Stimulated activated CD4-positive, alpha-beta T cell treated with anti-CD3 and anti-CD28 coated beads, Interleukin-12 subunit alpha, Interleukin-12 subunit beta, amount 100 ng/mL, for 48 hours (primary cell): Measurements from ENCODE around the gene ARMH2.

Experiments used
- DNase-seq, 3 donors: peaks; one replicate each; pipeline ENCODE4 v3.0.0-alpha.2; 2020; ENCODE audit warnings: low read depth in 2 of 3, low spot score in 1 of 3

The ARMH2 gene

DNA sequence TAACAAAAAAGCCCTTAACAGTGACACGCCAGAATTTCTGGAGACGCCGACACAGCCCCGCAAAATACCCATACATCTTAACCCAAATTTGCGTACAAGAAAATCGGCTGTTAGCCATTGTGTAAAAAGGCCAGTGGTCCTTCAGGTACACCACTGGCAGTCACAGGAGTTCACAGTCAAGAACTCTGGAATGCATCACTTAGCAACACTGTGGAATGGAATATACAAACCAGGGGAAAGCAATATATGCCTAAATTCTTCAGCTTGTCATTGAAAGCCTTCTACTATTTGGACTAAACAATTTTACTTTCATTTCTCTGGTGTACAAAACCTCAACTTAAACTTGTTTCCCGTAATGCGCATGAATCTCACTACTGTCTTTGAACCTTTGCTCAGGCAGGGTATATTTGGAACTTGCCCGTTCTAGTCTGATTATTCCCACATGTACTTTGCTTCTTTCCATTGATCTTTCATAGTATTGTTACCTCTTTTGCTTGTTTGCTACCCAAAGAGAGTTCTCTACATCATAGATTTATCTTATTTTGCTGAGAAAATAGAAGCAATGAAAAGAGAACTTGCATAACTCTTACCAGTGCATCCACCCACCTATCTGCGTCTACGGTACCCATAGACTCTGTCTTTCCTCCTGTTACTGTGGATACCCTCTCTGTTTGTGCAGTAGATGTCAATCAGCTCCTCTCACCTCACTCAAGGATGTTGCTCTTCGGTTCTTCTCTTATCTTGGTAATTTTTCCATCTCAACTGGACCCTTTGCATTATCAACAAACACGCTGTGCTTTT, at the start of gene ARMH2:
Gene ARMH2, minus strand, starts transcription at position 178 of the 801 bp plus-strand sequence. Its CDS starts 60 bp downstream, at position 118.
- DNase-seq, result no peak

DNA sequence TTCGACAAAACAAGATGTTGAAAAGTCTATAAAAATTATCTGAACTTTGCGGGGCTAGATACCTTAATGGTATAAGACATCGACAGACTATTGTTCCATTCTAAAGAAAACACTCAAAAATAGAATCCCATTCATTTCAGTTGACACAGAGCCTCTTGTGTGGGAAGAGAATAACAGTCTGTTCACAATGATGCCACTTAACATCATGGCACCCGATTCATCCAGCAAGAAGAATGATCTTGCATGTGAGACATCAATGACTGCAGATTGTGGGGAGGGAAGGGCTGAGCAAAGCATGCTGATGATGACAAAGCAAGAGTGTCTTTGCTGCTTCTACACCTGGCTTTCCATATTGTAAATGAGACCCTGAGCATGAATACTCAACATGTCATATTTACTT, 49.7 kb upstream of the ARMH2 start:
- no peak for DNase-seq

DNA sequence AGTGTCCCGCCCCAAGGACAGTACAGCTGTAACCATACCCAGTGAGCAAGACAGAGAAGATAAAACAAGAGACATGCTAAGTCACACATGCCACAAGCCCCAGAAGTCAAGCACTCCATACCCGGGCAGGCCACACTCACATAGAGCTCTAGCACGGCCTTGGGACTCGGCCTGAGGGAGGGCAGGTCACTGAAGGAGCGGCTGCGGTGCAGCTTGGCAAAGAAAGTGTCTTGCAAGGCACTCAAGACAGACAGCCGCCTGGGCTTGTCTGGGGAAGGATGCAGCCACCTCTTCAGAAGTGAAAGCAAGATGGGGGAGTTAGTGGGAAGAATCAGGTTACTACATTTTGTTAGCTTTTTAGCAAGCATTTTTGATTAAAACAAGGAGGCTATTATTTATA, 48.7 kb upstream of the ARMH2 start:
- DNase-seq, result no peak

DNA sequence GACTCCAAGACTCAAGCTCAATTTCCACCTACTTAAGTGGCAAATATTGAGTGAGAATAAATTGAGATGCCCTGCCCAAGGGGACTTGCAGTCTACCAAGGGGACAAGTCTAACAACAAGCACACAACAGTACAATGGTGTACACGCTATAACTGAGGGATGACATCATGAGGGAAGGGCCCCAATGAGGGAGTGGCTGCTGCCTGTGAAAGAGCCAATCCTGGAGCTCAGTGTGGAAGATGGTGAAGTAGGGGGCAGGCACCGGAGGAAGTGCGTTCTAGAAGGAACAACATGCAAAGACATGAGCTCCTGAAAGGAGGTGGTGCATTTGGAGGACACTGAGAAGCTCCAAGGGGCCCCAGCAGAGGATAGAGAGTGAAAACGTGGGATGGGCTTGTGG, 46.9 kb upstream of the ARMH2 start:
- DNase-seq, result no peak

DNA sequence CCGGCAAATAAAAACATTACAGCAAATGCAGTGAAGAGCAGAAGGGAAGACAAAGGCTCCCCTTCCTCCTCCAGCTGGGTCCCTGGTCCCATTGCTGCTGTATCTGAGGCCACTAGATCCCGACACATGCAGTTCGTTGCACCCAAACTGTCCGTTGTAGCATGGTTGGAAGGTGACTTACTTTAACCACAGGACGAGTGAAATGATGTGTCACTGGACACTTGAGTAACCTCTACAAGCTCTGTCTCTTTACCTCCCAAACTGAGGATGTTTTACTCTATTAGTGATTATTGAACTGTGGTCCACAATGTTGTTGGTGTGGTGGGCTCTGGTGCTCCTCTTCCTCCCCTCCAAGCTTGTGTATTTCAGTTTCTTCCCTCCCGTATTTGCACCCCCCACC, 46.2 kb upstream of the ARMH2 start:
- no peak for DNase-seq

DNA sequence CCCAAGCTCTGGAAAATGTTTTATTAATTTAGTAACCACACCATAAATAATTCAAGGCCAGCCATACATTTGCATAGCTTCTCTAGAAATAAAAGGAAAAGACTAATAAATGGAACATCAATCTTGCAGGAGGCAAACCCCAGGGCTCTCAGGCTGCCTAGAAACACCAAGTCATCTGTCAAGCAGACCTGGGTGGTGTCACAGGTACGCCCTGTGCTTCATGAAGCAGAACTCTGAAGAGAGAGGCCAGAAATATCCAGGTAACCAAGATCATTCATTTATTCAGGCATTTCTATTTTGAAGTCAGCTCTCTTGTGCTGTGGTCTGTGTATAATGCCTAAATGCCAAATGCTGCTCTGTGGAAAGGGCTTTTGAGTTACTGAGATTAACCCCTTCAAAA, 45.3 kb upstream of the ARMH2 start:
- DNase-seq, result no peak

DNA sequence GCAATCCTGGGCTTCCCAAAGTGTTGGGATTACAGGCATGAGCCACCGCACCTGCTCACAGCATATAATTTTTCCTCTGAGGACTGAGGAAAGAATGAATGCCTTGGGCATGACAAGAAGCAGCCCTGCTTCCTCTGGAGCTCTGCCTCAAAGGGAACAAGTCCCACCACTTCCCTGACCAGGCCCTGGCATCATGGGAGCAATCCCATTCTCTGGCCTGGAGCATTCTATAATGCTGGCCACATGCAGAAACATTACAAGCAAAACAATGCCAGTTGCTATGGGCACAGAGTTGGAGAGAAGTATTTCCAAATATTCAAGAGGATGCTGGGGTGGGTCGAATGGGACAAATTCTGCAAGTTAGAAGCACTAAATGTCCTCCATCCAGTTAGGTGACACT, 41.5 kb upstream of the ARMH2 start:
- no peak for DNase-seq

DNA sequence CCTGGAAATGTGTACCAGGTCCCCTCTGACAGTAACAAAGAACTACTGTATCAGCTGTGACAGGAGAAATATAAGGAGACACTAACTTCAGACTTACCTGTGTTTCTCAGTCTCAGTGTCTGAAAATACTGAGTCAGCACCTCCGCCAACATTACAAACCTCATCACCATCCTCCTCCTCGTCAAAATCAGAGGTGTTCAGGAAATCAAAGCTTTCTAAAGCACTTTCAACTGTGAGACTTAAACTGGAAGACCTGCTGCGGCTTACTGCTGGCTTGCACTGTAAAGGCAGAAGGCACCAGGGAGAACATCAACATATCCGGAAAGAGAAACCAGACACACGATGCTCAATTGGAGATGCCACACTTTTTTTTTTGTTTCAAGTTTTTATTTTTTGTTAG, 40.3 kb upstream of the ARMH2 start:
- DNase-seq, result no peak

DNA sequence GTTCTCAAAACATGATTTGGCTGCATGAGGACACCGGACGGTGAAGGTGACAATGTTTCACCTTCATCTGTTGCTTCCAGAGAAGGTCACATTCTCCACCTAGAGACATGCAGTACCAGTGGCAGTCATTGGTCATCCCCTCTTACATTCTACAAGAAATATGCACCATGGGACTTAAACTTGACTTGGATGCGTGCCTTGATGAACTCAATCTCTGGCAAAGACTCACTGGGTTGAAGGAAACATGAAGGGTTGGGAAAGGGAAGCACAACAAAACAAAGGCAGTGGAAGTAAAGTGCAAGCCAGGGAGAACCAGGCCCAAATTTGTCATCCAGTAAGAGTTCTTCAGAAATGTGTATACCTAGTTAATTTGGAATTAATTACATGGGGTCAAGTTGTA, 39.4 kb upstream of the ARMH2 start:
- DNase-seq, result no peak

DNA sequence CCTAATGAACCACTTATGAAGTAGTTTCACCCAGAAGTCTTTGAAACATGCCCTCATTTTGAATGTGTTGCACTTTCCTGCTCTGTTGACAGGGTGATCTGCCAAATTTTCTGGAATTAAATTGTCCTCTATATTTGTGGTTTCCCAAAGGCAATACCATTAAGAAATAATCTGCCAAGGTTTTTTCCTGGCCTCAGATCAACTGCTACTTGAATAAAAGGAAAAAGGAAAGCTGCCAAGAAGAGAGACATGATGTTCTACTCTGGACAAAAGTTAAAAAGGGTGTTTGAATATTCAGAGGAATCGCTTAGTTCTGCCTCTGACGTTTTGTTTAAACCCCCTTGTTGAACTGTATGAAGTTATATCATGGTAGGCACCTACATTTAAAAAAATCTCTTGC, 37.4 kb upstream of the ARMH2 start:
- no peak for DNase-seq

DNA sequence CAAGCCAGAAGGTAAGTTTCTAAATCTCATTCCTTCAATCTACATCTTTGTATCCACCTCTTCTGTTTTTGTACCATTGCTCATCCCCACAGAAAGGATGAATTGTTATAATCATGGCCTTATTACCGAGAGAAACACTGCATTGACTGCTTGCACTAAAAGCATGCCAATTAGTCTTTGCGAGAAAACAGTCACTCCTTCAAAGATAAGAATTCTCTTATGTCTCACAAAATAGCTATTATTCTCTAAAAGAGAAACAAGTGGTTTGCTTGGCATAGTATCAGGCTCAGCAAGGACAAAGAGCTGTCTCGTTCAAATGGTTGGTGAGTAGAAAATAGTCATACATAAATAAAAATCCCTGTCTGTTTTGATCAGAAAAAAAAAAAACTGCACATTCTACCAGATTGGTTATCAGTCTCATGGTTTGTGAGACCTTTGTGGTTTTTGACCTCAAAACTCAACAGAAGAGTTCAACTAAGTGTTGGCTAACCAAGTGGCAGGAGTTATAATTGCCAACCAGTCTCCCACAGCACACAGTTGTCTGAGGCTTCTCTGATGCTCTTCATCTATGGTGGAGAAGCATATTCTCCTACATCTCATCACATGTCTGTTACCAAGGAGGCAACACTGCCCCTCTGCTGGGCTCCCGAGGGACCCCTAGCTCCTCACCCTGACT, 35.1 kb upstream of the ARMH2 start:
- no peak for DNase-seq

DNA sequence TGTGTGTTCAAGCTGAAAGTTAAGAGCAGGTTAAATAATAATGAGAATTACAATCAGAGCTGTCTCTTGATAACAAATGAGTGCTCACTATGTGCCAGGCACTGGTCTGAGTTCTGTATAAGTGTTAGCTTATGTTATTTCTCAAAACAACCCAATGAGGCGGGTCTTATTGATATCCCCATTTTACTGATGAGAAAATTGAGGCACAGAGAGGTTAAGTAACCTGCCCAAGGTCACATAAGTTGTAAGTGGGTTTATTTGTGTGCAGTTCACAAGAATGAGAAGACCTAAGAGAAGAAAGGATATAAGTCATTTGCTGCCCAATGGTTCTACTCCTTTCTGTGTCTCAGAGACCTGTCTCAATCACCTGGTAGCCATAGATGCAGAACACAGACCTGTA, 34.1 kb upstream of the ARMH2 start:
- no peak for DNase-seq

DNA sequence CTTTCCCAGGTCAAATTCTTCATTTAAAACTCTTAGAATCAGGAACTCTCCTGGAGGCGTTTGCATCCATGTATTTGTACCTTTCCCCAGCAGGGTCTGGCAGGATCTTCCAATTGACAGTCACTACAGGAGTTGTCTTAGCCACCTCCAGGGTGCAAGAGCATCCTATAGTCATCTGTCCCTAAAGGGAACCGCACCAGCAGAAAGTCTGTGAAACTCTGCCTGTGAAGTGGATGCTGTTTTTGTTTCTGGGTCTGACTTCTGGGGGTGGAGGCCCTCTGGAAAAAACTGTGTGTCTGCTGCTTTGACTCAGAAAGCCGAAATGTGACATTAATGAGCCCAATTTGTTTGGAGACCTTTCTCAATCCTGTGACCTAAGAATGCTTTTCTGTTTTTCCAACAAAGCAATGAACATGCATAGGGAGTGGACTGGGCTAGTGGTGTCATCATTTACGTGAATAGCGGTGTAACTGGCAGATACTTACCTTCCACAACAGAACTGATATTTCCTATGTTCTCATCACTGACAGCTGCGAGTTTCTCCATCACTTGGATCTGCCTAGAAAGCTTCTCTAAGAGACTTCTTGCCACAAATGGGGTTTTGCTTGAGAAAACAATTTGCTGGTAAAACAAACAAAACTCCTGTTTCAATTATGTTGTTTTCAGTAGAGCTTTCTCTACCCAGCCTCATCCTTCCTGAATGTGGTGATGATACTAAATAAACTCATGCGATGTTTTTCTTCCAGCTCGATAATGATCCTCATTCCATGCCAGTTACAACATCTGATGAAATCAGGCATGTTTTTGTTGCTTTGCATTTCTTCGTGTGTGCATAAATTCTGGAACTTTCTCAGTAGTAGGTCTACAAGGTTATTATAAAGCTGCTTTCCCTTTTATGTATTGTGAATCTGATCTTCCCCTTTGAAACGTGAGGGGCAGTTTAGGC, 33.3 kb upstream of the ARMH2 start:
- peak in 1 of 3 donors; percentile 15 for DNase-seq

DNA sequence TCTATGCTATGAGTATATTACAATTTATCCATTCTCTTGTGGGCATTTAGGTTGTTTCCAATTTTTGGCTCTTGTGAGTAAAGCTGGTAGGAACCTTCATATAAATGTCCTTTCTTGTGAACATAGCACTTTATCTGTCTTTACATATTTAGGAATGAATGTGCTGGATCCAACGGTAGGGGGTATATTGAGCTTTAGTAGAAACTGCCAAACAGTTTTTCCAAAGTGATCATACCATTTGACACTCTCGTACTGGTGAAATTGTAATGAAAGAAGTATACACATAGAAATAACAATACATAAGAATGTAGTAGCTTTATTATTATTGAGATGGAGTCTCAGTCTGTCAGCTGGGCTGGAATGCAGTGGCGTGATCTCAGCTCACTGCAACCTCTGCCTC, 30.9 kb upstream of the ARMH2 start:
- DNase-seq, result no peak

DNA sequence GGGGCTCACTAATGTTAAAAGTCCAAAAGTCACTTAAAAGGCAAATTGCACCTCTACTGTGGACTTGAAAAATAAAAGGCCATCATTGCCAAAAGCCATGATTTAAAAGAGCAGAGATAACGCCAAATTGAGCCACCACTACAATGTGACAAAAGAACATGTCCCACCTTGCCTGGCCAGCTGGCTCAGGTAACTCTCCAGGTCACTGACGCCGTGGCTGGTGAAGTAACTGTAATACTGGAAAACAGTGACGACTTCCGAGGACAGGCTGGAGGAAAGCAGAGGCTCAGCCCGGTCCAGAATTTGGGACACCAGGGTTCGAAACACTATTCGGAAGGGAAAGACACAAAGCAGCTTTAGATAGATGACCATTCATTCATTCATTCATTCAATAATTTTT, 29.3 kb upstream of the ARMH2 start:
- DNase-seq, result no peak

DNA sequence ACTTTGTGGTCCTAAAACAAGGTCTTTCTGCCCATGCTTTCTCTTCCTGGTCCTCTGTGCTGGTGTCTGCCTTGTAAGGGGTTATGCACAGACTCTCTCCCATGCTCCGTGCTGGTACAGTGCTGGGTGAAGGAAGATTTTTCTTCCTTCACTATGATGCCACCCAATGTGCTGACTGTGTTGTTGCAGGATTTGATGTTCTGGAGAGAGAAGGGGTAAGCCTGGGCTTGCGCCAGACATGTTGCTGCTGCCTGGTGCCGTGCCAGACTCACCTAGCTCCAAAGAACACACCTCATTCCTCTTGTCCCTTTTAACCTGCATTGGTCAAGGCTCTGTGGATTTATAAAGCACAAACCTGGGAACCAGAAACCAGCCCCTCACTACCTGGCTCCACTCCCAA, 28.4 kb upstream of the ARMH2 start:
- DNase-seq, result no peak

DNA sequence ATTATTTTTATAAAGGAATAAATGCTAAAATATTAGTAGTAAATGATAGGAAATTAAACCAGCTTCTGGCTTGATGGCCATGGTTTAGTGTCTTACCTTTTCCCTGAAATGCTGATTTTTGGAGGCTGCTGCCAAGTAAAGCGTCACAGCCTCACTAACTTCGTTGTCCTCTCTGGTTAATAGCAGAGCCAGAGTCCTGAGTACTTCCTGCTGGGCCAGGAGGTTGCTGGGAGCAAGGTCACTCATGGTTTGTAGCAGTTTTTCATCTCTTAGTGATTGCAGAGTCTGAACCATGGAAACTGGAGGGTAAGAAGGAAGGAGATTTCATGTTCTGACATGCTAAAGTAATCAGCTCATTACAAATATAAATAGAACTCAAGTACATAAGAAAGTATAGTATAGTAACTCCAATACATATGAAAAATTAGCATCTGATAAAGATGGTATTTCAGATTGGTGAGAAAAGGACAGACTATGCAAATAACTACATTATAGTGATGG, 26.5 kb upstream of the ARMH2 start:
- DNase-seq, result no peak

DNA sequence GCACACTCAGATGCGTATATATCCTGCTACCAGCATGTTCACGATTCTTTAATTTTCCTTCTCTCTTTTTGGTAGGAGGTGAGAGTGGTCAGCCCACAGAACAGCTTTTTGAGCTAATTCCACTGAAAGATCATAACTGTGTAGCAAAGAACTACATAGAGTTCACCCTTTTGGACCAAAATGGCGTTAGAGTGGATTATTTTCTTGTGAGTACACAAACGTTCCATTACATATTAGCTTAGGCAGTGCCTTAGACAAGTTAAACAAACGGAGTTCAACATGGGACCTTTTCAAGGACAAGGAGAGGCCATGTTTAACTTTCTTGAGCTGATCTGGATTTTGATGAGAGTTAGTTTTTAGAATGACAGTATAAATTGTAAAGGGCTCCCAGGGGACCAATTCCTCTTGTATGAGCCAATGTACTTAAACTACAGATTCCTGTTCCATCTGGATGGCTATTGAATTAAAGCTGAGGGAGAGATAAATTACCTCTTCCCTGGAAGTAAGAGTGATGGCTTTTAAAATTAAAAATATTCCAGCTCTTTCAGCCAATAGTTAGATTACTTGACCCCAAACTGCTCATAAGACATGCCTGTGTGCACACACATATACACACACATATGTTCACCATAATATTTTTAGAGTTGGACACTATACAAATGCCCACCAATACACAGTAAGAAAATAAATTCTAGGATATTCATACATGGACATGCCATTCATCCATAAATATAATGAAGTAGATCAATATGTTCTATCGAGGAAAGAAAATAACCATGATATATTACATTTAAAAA, 25.6 kb upstream of the ARMH2 start:
- no peak for DNase-seq

DNA sequence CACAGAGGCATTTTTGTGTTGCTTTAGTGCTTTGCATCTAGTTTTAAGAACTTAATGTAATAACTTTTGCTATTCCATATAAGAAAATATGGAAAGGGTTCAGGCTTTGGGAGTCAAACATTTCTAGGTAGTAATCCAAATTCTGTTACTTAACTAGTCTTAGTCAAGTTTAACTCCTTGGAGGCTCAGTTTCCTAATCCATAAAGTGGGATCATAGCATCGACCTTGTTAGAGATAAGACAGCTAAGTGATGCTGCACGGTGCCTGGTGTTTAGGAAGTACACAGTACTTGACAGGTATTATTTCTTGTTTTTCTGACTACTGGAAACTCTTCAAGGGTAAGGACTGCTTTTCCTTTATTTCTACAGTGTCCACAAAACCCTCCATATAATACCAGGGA, 24.5 kb upstream of the ARMH2 start:
- DNase-seq, result no peak

DNA sequence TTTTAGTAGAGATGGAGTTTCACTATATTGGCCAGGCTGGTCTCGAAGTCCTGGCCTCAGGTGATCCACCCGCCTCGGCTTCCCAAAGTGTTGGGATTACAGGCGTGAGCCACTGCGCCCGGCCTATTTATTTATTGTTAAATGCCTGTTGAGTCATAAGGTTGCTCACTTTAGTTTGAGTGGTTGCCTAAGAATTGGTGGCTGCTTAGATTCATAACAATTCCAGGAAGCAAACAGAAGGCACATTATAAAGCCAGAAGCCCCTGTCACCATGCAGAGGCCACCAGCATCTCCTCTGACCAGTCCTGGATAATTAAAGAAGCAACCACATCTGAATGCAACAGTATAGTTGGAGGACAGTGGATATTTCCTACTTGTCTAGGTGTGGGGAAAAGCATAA, 24.0 kb upstream of the ARMH2 start:
- DNase-seq, result no peak
